LNCaP clone FGC (cell line): ENCODE data around the gene PRKCH.
"Not testable (repeated sequence)": the region's sequence is repeated elsewhere in the genome, so short reads cannot be mapped to it uniquely, and the experiment has no call there.

Experiments used
- DNase-seq: peaks from one replicate; pipeline ENCODE4 v3.0.0-alpha.2; 2011; ENCODE audit warnings: low read depth
- H3K4me3 ChIP-seq: 2 replicates; pipeline ENCODE4 v1.5.1; 2011; ENCODE audit warnings: mild to moderate bottlenecking, low read depth, low read length, control low read depth
- TF ChIP-seq, protein P1 (sequence below): IDR thresholded peaks from 2 replicates; pipeline ENCODE4 v1.5.1; 2012; ENCODE audit warnings: mild to moderate bottlenecking; ENCODE audit not compliant: control insufficient read depth, insufficient read depth; ENCODE audit errors: extremely low read depth

The PRKCH gene

GRCh38 chr14:61300754-61301153, 20.6 kb upstream of the PRKCH start:
- TF ChIP-seq, protein P1, sequence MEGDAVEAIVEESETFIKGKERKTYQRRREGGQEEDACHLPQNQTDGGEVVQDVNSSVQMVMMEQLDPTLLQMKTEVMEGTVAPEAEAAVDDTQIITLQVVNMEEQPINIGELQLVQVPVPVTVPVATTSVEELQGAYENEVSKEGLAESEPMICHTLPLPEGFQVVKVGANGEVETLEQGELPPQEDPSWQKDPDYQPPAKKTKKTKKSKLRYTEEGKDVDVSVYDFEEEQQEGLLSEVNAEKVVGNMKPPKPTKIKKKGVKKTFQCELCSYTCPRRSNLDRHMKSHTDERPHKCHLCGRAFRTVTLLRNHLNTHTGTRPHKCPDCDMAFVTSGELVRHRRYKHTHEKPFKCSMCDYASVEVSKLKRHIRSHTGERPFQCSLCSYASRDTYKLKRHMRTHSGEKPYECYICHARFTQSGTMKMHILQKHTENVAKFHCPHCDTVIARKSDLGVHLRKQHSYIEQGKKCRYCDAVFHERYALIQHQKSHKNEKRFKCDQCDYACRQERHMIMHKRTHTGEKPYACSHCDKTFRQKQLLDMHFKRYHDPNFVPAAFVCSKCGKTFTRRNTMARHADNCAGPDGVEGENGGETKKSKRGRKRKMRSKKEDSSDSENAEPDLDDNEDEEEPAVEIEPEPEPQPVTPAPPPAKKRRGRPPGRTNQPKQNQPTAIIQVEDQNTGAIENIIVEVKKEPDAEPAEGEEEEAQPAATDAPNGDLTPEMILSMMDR, result no peak
- no peak for DNase-seq
- H3K4me3 ChIP-seq, result no peak overlapping the region

GRCh38 chr14:61304688-61305087, 16.7 kb upstream of the PRKCH start:
- TF ChIP-seq, protein P1, result no peak
- no peak overlapping the region for H3K4me3 ChIP-seq

DNA sequence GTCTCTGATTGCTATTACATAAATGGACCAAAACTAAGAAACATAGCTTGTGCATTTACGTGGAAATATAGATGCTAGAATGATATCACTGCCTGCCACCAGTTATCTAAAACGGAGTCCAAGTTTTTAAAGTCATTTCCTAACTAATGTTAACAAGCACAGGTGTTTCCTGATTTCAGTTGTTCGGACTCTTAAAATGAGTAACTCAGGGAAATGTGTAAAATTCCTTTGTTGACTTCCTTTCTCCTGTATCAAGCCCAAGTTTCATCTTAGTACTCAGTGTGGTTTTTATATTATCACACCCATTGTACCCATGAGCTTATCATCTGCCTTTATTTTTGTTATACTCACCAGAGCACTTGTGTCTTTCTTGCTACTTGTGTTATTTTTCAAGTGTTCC, 13.2 kb upstream of the PRKCH start:
- DNase-seq, result no peak
- TF ChIP-seq, protein P1, result no peak
- H3K4me3 ChIP-seq, result no peak overlapping the region

More at GRCh38 chr14:61304688-61305087, 16.7 kb upstream of the PRKCH start:
- DNase-seq, result no peak

DNA sequence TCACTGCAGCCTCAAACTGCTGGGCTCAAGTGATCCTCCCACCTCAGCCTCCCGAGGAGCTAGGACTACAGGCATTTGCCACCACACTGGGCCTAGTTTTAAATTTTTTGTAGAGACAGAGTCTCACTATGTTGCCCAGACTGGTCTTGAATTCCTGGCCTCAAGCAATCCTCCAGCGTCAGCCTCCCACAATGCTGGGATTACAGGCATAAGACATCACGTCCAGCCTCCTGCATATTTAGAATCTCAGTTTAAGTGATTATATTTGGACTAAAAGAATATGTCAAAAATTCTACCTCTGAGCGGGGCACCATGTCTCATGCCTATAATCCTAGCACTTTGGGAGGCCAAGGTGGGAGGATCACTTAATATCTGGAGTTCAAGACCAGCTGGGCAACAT, 12.7 kb upstream of the PRKCH start:
- not testable (repeated sequence) for H3K4me3 ChIP-seq

DNA sequence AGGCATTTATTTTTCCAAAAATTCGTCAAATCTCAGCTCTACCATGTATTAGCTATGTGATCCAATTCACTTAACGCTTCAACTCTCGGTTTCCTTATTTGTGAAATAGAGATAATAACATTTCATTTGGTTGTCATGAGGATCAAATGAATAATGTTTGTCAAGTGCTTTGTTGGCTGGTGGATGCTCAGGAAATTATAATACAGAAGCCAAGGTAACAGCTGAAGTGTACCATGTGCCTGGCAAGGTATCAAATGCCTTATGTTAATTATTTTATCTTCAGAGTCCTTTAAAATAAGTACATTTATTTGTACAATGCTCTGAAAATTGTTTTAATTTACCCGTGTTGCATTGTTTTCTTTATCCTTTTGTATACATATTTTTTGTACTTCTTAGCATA, 6.1 kb upstream of the PRKCH start:
- TF ChIP-seq, protein P1, result no peak
- H3K4me3 ChIP-seq, result no peak overlapping the region
- DNase-seq, result no peak

More for the DNA sequence above, 12.7 kb upstream of the PRKCH start:
- not testable (repeated sequence) for DNase-seq

DNA sequence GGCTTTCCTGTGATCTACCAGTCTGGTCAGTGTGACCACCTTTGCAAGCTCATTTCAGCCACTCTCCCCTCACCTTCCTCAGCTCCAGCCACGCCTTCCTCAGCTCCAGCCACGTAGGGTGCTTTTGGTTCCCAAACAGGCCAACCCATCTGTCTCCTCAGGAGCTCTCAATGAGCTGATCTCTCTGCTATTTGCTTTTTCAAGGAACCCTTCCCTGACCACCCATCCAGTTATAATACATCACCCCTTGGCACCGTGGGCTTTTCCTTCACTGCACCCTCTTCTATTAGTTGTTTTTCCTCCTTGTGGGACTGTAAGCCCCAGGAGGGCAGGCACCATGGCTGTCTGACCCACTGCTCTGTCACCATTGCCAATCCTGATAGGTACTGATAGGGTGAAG, 2.3 kb upstream of the PRKCH start:
- TF ChIP-seq, protein P1, result no peak
- no peak for DNase-seq
- H3K4me3 ChIP-seq, result no peak overlapping the region

DNA sequence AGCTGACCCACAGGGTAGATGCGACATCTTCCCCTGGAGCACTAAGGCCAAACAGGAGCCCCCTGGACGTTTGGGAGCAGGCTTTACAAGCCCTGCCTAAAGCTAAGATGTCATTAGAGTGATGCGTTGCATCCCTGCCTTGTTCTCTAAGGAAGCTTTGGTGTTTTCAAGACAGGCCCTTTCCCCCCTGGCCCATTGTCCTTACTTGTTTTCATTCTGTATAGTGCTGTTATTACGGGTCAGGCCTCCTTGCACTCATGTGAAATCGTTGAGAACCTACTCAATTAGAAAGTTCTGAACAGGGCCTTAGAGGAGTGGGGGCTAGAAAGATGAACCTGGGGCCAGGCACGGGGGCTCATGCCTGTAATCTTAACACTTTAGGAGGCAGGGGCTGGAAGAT, 1.7 kb upstream of the PRKCH start:
- DNase-seq, result no peak
- TF ChIP-seq, protein P1, result no peak
- no peak overlapping the region for H3K4me3 ChIP-seq

- not testable (repeated sequence) for DNase-seq, H3K4me3 ChIP-seq
Measured at GRCh38 chr14:61320170-61320569, 1.2 kb upstream of the PRKCH start.
